IPS-11a (cell line): Measurements from ENCODE around the gene TP53TG3F.
"Not testable (repeated sequence)": the region's sequence is repeated elsewhere in the genome, so short reads cannot be mapped to it uniquely, and the experiment has no call there.

Experiments used
- H3K4me3 ChIP-seq: one replicate; pipeline ENCODE4 v1.5.1; 2013; ENCODE audit warnings: low read depth, low read length, control low read depth

Gene TP53TG3F

DNA sequence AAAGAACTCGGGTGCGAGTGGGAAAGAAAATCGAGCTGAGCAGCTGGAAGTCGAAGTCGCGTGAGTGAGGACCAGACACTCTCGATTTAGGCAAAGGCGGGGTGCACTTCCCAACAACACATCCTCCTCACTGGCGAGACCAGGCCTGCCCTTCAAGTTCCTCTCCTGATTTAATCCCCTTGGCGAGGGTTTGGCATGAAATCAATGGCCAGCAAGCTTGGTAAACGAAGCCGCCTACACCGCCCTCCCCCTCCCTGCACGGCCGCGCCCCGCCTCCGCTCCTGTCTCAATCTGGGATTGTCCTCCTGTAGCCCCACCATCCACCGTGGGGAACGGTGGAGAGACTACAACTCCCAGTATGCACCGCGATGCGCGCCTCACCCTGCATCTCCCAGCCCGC, at the start of gene TP53TG3F:
TP53TG3F (plus strand) TSS at position 301 of the 400 bp plus-strand sequence; CDS start at position 369, 68 bp downstream.
- H3K4me3 ChIP-seq, result not testable (repeated sequence)

GRCh38 chr16:33491611-33492010, 32.2 kb downstream of the TP53TG3F start:
- not testable (repeated sequence) for H3K4me3 ChIP-seq

GRCh38 chr16:33507231-33507630, 47.8 kb downstream of the TP53TG3F start:
- not testable (repeated sequence) for H3K4me3 ChIP-seq

DNA sequence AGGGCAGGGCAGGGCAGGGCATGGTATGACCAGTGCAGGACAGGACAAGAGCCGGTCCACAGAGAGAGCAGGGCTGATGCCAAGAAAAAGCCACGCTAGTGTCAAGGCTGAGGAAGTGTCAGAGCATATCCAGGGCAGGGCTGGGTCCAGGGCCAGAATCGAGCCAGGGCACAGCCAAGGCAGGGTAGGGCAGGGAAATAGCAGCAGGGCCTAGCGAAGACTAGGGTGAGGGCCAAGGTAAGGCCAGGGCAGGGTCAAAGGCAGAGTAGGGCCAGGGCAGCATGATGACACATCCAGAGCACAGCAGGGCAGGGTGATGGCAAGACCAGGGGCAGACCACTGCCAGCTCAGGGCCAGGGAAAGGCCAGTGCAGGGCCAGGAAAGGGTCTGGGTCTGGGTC, 49.7 kb downstream of the TP53TG3F start:
- H3K4me3 ChIP-seq, result not testable (repeated sequence)

- H3K4me3 ChIP-seq, result not testable (repeated sequence)
Measured at GRCh38 chr16:33509906-33510305, 50.5 kb downstream of the TP53TG3F start.
